GM23248 (cell line): ENCODE data around the gene RHBG.

ENCODE experiments used
- EZH2 ChIP-seq: fragments of 200-600 bp; sonication (generic); IDR thresholded peaks from 2 replicates; pipeline ENCODE4 v1.6.1; 2018; ENCODE audit warnings: antibody characterized with exemption, mild to moderate bottlenecking; ENCODE audit not compliant: insufficient read depth, poor library complexity, severe bottlenecking
- EZH2phosphoT487 ChIP-seq: fragments of 200-600 bp; sonication (generic); IDR thresholded peaks from 2 replicates; pipeline ENCODE4 v1.6.1; 2018; ENCODE audit warnings: antibody characterized with exemption, moderate library complexity, mild to moderate bottlenecking, low read depth; ENCODE audit not compliant: insufficient read depth

- TF ChIP-seq EZH2: no peak
- TF ChIP-seq EZH2phosphoT487: no peak
Observed at GRCh38 chr1:156391366-156391677, 22.3 kb downstream of the RHBG start.
